ENCODE results near the gene TRAK1.

DNA sequence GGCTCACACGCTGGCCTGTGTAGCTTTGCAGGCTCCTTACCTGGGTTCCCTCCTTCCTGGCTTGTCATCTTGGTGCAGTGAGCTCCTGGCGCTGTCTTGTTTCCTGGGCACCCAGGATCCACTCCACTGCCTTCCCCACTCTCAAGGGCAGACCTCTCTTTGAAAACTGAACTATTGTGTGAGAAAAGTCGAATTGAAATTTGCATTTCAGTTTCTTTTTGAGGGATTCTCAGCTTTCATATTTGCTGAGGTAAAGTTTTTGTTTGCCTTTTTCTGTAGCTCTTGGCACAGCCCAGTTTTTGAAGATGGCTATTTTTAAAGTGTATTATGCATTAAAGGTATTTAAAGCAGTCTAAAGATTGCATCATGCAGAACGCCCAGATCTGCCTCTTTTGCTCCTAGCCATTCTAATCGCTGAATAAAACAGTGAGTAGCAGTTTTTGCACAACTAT, 104.7 kb downstream of the TRAK1 start:
- TF ChIP-seq, protein P1, sequence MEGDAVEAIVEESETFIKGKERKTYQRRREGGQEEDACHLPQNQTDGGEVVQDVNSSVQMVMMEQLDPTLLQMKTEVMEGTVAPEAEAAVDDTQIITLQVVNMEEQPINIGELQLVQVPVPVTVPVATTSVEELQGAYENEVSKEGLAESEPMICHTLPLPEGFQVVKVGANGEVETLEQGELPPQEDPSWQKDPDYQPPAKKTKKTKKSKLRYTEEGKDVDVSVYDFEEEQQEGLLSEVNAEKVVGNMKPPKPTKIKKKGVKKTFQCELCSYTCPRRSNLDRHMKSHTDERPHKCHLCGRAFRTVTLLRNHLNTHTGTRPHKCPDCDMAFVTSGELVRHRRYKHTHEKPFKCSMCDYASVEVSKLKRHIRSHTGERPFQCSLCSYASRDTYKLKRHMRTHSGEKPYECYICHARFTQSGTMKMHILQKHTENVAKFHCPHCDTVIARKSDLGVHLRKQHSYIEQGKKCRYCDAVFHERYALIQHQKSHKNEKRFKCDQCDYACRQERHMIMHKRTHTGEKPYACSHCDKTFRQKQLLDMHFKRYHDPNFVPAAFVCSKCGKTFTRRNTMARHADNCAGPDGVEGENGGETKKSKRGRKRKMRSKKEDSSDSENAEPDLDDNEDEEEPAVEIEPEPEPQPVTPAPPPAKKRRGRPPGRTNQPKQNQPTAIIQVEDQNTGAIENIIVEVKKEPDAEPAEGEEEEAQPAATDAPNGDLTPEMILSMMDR (conservative IDR thresholded peaks at IDR 0.05; ENCODE audit: low read length): no peak
- TF ChIP-seq EZH2phosphoT487 (IDR thresholded peaks at IDR 0.05; ENCODE audit: borderline replicate concordance, low read depth, low read length): no peak

Data from OCI-LY7 (cell line).